HG02588 (cell line): ENCODE results near the gene HPCAL1.

Experiments used
- ATAC-seq: cut with Tn5 transposase; IDR thresholded peaks from one replicate; pipeline ENCODE4 v1.9.1; 2021; ENCODE audit warnings: mild to moderate bottlenecking, moderate library complexity; ENCODE audit not compliant: unreplicated experiment

HPCAL1 gene

DNA sequence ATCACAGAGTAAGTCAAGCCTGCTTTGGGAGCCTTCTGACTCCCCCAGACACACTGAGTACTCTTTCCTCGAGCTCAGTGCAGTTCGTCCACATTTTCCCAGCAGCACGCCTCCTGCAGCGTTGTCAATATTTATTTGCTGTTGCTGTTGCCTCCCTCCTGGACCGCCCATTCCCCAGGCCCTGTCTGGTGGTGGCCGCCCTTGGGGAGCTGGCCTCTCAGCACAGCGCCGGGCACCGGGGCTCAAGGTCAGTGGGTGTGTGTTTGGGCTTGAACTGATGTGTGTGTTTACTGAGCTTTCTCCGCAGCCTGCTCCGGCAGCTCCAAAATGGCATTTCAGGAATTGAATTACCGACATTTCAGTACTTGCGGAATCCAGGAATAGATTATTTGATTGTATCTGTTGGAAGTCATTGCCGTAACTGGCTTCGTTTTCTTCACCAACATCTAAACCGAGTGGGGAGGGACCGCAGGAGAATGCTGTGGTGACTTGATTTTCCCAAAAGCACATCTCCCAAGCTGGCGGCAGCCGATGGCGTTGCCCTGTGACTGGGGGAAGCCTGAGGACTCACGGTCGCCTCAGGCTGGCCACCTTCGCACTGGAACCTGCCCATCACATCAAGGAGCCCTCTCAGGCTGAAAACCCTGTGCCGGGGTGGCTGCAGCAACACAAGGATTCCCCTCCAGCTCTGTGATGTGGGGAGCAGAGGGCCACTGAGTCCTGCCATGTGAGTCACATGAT lies 66.0 kb downstream of the HPCAL1 start:
- no peak for ATAC-seq

DNA sequence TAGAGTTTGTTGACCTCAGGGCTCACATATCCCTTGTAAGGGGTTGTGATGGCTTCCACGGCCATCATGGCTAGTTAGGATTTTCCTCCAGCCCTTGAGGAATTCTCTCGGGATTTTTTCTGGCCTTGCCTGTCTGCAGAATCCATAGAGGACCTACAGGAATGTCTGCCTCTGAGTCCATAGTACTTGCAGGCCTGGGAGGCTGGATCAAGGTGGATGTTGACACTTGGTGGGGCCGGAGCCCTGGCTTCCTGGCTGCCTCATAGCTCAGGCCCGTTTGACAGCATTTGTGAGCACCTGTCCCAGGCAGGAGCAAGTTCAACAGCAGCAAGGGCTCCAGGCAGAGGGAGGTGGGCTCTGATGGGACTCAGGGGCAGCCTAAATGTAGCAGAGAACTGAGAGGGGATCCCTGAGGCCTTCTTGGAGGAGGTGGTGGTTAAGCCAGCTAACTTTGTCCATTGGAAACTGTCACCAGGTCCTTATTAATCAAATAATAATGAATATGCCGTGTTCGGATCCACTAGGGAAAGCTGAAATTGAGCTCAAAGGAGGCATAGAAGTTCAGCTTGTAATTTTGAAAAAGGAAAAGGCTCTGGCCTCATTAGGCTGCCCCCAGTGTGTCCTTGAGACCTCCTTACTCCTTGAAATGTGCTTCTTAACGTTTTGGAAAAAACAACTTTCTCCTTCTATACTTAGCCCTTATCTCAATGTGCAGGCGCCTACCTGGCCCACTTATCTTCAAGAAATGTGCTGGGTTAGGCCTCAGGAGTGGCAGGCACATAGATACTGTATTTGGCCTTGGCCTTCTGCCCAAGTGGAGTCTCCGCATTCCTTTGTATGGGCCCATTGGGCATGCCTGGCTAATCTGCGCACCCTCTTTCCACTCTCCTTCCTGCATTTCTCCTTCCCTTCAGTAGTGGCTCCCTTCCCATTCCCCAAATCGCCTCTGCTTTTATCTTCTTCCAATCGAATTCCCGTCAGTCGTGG lies 66.9 kb downstream of the HPCAL1 start:
- ATAC-seq, result no peak

DNA sequence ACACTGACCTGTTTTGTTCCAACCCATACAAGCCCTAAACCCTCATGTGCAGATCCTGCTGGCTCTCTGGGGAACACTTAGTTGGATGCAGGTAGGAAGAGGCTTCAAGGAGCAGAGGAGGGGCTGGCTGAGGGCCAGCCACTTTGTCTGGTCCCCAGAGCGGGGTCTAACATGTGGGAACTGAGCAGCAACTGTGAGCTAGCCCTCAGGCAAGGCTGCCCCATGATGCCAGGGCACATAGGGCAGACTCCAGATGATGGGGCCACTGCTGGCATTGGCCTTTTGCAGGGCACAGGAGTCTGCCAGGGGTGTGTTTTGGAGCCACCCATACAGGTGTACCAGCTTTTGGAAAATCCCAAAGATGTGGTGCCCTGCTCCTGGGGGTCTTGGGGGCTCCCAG lies 67.7 kb downstream of the HPCAL1 start:
- no peak for ATAC-seq

GRCh38 chr2:10370895-10371294 lies 68.2 kb downstream of the HPCAL1 start:
- no peak for ATAC-seq

- no peak for ATAC-seq
These were observed 68.9 kb downstream of the HPCAL1 start for GRCh38 chr2:10371441-10372196.

GRCh38 chr2:10372203-10372861 lies 69.6 kb downstream of the HPCAL1 start:
- no peak for ATAC-seq

GRCh38 chr2:10372862-10373240 lies 70.1 kb downstream of the HPCAL1 start:
- ATAC-seq, result no peak

GRCh38 chr2:10373931-10374330 lies 71.2 kb downstream of the HPCAL1 start:
- no peak for ATAC-seq

DNA sequence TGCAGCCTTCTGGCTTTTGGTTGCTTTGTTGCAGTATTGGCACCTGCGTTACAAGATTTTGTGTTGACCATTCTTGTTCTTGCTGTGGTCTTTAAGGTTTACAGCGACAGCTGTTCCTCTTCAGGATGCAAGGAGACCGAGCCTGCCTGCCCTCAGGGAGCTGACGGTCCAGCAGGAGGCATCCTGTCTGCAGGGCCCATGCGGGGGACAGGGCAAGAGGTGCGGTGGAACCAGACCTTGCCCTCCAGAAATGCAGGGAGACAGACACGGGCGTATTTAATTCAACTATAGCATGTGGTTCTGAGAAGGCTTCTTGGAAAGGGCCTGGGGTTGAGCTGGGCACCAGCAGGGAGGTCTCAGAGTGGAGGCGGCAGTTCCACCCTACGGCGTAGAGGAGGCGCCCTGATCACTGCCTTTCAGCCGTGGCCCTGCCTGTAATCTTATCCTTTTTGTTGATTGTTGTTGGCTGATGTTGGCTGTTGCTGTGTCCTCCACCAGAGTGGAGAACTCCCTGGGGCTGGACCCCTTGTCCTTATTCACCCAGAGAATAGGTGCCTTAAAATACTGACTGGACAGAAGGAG lies 71.7 kb downstream of the HPCAL1 start:
- no peak for ATAC-seq

DNA sequence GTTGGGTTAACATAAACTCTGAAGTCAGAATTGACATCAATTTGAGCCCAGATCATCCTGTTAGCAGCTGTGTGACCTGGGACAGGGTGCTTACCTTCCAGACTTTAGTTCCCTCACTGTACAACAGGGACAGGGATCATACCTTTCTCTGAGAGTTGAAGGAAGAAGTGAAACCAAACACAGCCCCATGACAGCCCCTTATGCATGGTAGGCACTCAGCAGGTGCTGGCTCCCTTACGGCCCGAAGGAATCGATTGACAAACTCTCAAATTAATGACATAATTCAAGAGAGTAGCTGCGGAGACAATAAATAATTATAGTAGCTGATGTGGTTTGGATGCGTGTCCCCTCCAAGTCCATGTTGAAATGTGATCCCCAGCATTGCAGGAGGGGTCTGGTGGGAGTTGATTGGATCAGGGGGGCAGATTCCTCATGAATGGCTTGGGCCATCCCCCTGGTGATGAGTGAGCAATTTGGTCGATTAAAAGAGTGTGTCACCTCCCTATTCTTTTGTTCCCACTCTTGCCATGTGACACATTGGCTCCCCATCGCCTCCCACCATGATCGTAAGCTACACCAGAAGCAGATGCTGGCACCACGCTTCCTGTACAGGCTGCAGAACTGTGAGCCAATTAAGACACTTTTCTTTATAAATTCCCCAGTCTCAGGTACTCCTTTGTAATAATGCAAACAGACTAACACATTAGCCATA lies 73.0 kb downstream of the HPCAL1 start:
- ATAC-seq, result peak; percentile 49

DNA sequence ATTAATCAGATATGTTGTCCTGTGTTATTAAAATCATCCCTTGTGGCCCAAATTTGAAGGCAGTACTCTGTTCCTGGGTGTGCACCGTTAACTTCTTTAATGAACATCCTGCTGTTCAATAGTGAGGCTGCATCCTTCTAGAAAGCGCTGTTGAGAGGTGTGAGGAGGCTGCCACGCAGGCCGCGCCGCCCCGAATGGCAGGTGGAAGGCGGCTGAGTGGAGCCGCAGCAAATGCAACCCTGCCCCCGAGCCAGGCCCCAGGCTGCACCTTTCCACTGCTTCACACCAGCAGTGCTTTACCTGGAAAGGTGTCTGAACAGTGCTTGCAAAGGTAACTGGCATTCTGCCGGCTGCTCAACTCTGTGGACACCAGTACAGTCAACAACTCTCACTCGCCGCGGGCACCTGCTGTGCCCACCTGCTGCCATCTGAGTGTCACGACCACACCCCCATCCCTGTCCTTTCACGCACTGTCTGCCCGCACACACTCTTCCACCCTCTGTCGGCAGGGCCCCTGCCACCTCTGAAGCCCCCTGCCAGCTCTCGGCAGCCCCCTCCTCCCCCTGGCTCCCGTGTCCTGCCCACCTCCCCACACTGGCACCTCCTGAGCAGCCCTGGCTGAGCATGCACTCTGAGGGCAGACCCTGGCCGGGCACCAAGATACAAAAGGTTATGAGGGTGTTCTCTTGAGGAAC lies 74.5 kb downstream of the HPCAL1 start:
- ATAC-seq, result no peak

DNA sequence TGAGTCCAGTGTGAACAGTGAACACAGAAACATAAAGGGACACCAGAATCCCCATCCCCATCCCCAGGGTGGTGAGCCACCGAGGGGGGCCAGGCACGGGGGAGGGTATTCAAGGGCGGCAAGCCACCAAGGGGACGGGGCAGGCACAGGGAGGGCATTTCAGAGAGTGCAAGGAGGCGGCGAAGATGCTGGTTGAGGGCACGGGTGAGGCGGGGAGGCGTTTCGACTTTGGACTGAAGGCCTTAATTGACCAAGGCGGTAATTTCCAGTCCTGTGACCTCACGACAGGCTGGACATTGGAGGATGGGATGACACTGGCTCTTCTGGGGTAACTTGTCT lies 75.0 kb downstream of the HPCAL1 start:
- no peak for ATAC-seq

DNA sequence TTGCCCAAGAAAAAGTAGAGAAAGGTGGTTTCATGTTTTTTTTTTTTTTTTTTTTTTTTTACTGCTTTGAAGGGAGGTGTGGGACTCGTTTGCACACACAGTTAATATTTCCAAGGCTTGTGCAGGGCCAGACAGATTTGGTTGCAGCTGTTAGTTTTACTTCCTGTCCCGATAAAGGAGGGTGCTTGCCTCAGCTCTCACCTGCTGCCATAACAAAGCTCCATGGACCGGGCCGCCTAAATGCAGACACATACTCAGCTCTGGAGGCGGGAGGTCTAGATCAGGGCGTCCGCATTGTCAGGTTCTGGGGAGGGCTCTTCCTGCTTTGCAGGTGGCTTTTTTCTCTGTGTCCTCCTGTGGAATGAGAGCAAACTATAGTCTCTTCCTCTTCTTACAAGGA lies 75.5 kb downstream of the HPCAL1 start:
- ATAC-seq, result peak; percentile 65

DNA sequence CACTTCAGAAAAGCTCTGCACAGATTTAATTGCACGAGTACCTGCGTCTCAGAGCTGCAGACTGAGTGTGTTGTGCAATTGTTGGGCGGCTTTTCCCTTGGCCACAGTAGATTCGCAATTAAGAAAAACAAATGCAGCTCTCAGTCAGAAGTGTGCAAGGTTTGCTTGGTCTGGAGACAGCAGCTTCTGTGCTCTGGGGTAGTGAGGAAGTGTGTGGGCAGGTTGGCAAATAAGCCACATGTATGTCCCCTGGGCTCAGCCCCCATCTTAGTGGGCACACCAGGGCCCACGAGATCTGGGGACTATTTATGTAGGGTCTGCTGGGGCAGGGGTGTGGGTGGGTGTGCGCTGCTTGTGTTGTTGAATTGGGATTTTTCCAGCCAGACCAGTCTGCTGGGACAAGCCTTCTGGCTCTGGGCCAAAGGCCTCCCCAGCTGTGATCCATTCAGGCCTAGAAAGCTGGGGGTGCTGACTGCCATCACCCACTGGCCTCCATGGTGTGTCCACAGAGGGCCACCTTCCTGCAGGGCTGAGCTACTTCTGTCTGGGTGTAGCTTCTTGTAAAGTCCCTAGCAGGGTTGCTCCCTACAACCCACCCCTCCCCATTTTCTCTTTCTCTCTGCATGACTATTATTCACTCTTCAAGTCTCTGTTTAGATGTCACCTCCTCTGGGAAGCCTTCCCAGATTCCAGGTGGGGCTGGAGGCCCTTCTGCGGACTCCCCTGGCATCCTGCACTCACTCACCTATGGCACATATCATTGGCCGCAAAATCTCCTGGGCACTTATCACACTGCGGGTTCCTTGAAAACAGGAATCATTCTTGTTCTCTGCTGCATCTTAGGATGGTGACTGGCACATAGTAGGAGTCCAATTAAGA lies 77.6 kb downstream of the HPCAL1 start:
- no peak for ATAC-seq

- no peak for ATAC-seq
These were observed 79.3 kb downstream of the HPCAL1 start for GRCh38 chr2:10381997-10382353.

- ATAC-seq, result peak; percentile 57
These were observed 79.8 kb downstream of the HPCAL1 start for GRCh38 chr2:10382354-10383061.

DNA sequence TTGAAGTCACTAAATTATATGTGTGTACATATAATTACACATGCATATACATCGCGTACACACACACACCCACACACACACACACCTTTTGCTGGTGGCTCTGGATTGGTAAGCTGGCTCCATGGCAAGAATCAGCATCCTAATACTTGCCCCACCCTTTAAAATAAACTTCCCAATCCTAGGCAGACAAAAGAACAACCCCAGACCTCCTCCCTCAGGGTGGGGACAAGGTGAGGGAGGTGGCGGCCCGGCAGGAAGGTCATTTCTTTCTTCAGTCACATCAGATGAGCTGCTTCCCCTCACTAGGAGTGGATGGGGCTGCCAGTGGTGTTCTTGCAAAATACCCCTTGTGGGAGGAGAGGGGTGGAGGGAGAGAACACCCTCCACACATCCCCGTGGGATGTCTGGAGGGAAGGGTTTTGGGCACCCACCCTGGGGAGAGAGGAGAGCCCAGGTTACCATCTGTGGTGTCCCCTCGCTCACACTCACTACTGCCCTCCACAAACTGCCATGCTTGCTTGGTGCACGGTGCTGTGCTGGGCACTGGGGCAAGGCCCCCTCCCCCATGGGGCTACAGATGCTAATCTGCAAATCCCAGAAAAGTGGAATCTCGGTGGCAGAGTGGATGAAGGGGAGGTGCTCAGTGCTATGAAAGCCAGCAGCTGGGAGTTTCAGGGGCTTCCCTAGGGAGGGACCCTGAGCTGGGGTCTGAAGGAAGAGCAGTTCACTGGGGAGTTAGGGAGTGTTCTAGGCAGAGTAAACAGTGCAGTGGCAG lies 81.4 kb downstream of the HPCAL1 start:
- ATAC-seq, result no peak
